Activated naive CD4-positive, alpha-beta T cell treated with anti-CD3 and anti-CD28 coated beads, Interleukin-2, amount 50 U/mL, for 16 hours (primary cell): ENCODE data around the gene C11orf86.
"Not testable (repeated sequence)": the region's sequence is repeated elsewhere in the genome, so short reads cannot be mapped to it uniquely, and the experiment has no call there.

Experiments used
- DNase-seq: peaks from one replicate; pipeline ENCODE4 v3.0.0-alpha.2; 2020

C11orf86 gene

DNA sequence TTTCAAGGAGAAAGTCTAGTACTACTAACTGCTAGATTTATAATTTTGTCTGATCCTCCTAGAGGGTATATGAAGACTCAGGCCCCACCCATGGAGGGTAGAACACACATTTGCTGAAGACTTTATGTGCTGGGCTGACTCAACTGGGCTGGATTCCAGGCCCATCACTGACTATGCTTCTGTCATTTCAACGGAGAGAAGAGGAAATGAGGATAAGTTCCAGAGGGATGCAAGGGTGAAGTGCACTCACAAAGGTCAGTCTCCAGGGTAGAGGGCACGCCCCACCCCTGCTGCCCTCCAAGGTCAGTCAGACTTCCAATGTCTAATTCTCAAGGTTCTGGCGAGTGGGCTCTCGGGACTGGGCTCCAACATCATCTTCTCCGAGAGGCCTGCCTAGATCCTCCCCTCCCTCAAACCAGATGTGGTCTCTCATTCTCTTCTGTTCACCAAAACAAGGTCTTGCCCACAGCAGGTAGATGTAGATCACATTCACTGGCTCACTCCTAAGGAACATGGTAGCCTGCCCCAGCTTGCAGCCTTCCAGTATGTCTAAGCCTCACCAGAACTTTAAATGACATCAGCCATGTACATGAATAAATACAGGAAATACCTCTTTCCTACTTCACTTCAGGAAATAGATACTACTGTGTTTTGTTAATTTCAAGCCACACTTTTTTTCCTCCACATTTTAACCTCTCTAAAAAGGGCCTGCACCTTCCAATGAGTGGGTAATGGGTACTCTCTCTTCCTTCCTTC, 7.3 kb upstream of the C11orf86 start:
- no peak for DNase-seq

DNA sequence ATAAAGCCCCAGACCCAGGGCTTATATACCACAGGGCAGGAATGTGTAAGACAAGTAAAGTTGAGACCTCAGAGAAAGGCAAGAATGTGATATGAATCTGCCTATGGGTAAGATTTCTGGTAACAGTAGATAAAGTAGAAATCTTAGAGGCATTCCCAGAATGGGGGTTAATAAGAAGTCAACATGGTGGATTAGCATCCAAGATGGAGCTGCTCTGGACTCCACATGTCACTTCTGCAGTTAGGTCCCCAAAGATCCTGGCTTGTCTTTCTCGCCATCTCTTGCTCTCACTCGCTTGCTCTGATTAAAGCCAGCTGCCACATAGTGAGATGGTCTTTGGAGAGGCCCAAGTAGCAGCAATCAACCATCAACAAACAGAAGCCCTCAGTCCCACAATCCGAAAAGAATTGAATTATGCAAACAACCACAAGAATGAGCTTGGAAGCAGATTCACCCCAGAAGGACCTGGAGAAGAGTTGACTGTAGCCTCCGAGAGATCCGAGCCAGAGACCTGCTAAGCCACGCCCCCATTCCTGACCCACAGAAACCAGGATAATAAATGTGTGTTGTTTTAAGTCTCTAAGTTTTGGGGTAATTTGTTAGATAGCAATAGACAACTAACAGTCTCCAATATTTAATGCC, 5.4 kb upstream of the C11orf86 start:
- DNase-seq = no peak

DNA sequence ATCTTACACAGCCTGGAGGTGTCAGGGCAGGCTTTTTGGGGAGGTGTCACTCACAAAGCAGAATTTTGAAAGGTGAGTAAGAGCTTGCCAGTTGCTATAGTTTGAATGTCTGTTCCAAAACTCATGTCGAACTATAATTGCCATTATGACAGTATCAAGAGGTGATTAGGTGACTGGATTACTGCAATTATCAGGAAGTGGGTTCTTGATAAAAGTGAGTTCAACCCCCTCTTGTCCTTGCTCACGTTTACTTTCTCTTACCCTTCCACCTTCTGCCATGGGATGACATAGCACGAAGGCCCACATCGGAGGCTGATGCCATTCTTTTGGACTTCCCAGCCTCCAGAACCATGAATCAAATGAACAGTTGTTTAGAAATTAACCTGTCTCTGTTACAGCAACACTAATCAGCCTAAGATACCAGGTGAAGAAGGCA, 4.7 kb upstream of the C11orf86 start:
- DNase-seq = no peak

DNA sequence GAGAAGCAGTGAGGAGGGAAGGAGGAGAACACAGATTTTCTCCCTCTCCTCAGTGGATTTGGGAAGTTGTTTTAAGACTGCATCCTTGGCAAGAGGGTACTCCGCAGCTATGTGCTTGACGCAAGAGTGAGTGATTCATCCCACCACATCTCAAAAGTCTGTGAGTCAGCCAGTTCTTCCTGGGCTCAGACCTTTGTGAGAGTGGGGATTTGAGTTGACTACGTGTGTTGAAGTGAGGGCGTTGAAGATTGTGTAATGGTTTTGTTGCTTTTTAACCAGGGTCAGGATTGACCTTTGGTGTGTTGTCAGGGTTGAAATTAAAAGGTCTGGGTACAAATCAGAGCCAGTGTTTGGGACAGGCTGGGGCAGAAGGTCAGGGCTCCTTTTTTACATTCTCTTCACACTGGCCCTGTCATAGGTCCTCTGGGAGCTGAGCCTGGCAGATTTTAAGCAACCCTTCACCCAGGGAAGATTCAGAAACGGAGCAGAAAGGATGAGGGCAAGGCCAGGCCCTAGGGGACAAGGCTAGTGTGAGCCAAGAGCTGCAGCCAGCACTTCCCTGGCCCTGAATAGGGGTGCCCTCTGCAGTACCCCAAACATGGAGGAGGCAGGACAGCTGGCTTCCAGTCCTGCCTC, 4.2 kb upstream of the C11orf86 start:
- no peak for DNase-seq

DNA sequence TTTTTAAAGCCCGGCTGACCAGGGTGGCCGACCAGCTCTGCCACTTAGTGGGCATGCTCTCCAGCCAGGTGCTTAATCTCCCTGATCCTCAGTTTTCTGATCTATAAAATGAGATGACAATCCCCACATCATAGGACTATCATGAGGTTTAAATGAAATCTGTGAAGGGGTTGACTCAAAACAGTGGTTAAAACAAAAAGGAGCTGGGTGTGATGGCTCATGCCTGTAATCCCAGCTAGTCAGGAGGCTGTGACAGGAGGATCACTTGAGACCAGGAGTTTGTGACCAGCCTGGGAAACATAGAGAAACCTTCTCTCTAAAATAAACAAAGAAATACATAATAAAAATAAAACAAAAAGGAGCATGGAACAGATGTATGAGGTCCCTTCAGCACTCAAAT, 3.6 kb upstream of the C11orf86 start:
- no peak for DNase-seq

DNA sequence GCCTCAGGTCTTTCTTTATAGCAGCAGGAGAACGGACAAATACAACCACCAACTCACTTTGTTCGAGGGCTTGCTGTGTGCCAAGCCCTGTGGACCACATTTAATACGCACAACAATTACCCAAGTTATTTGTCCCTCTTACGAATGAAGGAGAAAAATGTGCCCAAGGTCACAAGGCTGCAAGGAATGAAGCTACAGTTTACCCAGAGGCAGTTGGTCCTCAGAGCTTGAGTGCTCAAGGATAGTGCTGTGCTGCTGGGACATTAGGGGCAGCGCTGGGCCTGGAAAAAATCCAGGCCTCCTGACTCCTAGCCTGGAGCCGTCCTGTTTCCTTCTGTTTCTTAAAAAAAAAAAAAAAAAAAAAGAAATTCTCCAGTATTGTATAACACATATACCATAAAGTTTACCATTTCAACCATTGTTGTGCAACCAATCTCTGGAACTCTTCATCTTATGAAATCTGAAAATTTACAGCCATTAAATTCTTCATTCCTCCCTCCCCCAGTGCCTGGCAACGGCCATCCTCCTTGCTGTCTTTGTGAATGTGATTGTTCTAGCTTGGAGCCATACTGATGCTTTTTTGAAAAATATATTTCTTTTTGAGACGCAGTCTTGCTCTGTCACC, 1.0 kb upstream of the C11orf86 start:
- DNase-seq = no peak

DNA sequence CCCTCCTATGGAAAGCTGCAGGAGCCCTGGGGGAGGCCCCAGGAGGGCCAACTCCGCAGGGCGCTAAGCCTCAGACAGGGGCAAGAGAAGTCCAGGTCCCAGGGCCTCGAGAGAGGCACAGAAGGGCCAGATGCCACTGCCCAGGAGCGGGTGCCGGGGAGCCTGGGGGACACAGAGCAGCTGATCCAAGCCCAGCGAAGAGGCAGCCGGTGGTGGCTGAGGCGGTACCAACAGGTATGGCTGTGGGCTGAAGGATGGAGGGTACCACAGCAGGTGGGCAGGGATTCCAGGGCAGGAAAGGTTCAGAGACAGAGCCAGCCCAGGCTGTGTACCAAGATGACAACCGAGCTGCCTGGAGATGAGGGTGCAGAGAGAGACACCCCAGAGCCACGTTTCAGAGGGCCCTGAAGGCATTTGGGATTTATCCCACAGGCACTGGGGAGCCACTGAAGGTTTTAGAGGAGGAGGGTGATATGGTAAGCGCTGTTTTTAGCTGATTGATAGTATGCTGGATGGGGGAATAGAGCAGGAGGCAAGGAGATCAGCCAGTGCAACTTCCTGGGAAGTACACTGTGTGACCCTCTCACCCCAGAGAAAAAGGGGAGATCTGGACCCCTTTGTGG, 412 bp downstream of the C11orf86 start:
- no peak for DNase-seq

DNA sequence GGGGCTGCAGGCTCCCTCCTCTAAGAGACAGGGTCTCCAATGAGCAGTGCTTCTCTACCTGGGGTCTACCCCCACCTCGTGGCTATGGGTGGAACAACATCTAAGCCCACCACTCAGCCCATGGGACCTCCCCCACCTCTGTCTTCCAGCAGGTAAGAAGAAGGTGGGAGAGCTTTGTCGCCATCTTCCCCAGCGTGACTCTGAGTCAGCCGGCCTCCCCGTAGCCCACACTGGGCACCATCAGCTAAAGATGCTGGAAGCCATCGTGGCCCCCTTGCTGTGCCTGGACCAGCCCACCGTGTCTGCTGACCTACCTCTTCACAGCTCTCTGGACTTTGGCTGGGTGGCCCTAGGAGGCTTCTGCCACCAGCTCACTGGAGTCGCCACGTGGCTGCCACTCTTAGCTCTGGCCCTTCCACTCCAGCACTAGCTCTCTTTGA, 944 bp downstream of the C11orf86 start:
- peak; percentile 22 for DNase-seq

DNA sequence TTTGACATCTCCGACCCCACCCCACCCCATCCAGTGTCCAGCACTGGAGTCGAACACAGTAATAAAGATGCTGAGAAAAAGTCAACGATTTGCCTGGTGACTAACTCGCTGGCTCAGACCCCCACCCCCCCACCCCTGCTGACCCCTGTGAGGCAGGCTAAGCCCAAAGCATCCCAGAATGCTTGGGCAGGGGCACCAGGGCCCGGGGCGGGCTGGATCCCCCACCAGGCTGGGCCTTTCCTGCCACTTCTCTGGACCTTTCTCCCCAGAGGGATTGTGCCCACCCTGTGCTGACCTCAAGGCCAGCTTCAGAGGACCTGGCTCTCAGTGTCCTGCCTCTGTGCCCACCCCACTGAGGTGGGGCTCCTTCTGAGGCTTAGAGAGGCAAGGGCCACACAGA, 1.8 kb downstream of the C11orf86 start:
- DNase-seq = no peak

DNA sequence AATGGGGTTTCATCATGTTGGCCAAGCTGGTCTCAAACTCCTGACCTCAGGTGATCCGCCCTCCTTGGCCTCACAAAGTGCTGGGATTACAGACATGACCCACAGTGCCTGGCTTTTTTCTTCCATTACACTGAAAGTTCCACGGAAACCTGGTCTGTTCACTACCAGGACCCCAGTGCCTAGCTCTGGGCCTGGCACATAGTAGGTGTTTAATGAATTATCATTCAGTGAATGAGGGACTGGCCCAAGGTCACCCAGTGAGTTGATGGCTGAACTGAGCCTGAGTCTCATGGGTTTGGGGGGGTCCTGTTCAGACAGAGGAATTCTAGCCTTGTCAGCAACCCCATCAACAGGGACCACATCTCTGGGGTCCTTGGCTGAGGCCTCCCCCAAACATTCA, 3.1 kb downstream of the C11orf86 start:
- no peak for DNase-seq

DNA sequence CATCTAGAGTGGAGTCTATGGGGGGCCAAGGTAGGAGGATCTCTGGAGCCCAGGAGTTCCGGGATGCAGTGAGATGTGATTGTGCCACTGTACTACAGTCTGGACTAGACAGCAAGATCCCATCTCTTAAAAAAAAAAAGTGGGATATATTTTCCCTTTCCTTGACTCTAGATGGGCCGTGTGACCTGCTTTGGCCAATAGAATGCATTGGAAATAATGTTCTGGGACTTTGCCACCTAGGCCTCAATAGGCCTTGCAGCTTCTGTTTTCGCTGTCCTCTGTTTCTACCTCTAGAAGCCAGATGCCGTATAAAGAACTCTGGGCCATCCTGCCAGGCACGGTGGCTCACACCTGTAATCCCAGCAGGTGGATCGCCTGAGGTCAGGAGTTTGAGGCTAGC, 3.6 kb downstream of the C11orf86 start:
- DNase-seq = no peak

DNA sequence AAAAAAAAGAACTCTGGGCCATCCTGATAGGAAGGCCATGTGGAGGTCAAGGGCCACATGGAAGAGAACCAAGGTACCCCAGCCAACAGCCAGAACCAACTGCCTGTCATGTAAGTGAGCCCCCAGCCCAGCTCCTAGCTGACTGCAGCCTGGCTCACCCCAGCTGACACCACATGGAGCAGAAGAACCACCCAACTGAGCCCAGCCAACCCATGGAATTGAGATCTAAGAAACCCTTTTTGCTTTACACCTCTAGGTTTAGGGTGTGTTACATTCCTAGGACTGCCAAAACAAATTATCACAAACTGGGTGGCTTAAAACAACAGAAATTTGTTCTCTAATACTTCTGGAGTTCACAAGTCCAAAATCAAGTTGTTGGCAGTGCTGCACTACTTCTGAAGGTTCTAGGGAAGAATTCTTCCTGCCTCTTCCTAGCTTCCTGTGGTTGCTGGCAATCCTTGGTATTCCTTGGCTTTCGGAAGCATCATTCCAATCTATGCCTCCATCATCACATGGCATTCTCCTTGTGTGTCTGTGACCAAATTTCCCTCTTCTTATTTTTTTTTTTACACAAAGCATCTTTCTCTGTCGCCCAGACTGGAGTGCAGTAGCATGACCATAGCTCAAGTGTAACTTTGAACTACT, 4.4 kb downstream of the C11orf86 start:
- no peak for DNase-seq

DNA sequence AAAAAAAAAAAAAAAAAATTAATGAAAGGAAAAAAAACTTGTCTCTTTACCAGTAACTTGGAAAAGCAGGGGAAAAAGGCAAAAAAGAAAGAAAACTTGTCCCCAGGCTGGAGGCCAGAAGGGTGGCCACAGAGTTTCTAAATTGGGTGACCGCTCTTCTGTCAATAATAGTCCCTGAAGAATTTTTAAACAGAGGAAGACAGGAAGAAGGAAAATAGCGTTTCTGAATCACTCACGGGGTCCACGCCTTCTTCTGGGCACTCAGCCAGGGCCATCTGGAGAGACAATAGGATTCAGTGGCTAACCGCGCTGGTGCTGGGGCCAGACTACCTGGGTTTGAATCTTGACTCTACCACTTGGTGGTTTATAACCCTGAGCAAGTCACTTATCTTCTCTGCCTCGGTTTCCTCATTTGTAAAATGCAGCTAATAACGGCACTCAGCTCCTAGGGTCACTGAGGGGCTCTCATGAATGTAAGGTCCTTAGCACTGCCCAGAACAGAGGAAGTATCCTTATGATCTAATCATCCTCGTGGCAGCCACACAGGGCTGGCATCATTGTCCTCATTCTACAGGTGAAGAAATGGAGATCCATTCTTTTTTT, 7.0 kb downstream of the C11orf86 start:
- no peak for DNase-seq

DNA sequence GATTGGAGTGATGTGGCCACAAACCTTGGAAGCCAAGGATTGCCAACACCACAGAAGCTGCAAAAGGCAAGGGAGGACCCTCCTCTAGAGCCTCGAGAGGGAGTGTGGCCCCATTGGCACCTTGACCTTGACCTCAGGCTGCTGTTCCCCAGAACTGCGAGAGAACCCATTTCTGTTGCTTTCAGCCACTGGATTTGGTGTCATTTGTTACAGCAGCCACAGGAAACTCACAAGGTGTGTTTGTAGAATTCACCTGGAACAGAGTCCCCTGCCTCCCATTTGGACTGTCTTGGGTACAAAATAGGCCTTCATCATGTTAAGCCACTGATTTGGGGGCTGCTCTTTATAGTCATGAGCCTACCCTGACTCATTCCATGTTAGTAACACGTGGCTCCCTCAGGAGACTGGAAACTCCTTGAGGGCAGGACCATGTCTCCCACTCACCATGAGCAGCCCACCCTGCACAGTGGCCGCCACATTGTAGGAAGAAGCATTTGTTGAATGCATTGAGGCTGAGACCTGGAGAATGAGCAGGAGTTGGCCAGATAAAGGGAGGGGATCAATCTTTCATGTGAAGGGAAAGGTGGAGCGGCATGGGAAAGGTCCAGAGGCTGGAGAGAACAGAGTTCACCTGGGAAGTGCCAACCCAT, 8.3 kb downstream of the C11orf86 start:
- DNase-seq = no peak

DNA sequence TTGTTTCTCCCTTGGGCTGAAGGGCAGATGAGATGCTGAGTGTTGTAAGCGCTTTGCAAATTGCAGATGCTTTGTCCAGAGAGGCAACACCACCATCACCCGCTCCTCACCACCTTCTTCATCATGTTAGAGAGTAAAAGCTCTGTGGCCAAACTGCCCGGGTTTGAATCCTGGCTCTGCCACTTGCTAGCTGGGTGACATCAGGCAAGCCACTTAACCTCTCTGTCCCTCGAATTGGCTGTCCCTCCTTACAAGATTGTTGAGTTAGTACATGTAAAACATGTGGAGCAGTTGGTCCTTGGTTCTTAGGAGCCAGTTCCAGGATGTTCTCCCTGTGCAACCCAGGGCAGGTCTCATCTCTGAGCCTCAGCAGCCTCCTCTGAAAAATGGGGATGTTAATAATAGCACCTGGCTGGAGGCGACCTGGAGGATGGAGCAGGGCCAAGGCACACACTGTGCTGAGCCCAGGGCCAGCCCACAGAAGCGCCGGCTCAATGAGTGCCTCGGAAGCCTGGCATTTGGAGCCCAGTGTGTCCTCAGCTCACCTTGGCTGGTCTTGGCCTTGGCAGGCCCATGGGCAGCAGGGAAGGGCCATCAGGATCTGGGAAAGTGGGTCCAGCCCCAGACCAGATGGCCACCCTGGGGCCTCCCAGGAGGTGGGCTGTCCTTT, 10.5 kb downstream of the C11orf86 start:
- DNase-seq = no peak

DNA sequence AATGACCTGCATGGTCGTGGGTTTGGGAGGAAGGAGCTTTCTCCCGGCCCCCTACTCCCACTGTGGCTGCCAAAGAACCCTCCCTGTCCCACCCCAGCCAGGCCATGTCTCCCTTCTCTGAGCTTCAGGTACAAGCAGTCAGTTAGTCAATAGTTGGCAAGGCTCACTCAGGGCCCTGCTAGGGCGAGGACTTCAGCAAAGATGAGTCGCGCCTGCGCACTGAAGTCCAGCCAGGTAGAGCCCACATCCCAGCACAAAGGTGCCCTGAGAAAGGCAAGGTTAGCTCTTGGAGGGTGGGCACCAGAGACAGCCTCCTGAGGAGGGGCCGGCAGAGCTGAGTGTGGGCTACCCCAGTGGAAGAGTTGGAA, 11.1 kb downstream of the C11orf86 start:
- no peak for DNase-seq

DNA sequence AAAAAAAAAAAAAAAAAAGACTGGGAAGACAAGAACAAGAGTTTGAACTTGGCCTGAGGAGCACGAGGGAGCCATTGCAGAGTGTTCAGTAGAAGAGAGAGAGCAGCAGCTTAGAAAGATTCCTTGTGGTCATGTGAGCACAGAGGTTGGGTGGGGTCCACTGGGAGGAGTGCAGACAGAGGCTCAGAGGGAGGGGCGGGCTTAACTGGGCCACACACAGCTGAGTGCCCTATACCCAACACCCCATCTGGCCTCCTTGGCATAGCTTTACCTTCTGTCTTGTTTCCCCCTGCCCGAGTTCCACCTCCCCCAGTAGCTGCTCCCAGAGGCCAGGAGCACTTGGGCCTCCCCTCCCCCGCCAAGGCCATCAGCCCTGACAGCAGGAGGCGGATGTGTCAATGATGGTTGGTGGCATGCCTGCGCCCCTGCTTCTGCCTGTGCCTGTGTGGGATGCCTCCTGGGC, 12.1 kb downstream of the C11orf86 start:
- DNase-seq = no peak

DNA sequence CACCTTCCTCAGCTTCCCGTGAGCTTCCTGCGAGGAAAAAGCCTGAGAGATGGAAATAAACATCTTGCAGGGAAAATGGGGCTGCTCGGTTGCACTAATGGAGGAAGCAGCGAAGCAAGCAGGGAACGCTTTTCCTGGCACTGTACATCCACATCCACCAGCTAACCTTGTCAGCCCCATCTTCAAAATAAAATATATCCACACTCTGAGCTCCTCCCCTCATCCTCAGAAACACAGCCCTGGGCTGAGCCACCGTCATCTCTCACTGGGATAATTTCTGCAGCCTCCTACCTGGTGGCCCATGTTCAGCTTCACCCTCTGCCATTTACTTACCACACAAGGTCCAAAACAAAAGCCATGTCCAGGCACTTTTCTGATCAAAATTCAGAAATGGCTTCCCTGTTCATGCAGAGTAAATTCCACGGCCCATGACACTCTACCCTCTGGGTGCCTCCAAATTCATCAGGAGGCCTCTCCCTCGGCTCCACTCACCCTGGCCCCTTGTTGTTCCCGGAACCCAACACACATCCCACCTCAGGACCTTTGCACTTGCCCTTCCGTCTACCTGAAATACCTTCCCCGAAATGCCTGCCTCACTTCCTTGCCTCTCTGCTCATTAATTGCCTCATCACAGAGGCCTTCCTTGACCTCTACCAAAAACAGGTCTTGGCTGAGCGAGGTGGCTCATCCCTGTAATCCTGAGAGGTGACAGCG, 13.0 kb downstream of the C11orf86 start:
- DNase-seq = no peak

DNA sequence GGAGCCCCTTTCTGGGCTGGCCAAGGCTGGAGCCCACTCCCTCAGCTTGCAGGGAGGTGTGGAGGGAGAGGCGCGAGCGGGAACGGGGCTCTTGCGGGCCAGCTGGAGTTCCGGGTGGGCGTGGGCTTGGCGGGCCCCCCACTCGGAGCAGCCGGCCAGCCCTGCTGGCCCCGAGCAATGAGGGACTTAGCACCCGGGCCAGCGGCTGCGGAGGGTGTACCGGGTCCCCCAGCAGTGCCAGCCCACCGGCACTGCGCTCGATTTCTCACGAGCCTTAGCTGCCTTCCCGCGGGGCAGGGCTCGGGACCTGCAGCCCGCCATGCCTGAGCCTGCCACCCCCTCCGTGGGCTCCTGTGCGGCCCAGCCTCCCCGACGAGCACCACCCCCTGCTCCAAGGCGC, 13.6 kb downstream of the C11orf86 start:
- DNase-seq = not testable (repeated sequence)

DNA sequence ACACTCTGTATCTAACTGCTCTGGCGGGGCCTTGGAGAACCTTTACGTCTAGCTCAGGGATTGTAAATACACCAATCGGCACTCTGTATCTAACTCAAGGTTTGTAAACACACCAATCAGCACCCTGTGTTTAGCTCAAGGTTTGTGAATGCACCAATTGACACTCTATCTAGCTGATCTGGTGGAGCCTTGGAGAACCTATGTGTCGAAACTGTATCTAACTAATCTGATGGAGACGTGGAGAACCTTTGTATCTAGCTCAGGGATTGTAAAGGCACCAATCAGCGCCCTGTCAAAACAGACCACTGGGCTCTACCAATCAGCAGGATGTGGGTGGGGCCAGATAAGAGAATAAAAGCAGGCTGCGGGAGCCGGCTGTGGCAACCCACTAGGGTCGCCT, 14.3 kb downstream of the C11orf86 start:
- DNase-seq = not testable (repeated sequence)
